CMK (cell line): ENCODE results near the gene DFFB.
"Not testable (repeated sequence)": the region's sequence is repeated elsewhere in the genome, so short reads cannot be mapped to it uniquely, and the experiment has no call there.

Source experiments
- DNase-seq: peaks from one replicate; pipeline ENCODE4 v3.0.0-alpha.2; 2010; ENCODE audit warnings: low read depth

DFFB gene

DNA sequence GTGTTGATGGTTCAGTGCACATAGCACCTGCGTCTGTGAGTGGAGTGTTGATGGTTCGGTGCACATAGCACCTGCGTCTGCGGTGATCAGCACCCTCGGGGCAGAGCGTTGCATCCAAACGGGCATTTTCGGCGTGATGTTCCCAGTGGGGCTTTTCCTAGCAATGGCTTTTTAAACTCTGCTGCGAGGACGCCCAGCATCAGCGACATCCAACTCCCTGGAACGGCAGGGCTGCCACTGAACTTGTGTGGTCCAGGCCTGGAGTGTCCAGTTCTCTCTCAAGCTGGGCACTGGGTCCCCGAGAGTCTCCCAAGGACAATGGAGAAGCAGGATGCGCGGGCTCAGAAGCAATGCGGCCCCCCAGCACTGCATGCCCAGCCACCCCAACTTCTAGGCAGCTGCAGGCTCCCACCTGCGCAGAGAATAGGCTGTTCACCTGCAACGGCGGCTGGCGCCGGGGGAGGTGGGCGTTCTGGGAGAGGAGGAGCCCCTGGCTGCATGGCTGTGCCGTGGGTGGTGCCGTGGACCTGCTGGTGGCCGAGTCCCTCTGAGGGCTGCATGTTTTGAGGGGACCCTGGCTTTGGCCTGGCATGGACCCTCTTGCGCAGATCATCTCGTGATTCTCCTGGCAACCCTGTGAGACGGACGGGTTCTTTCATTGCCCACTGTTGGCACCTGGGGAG, 52.9 kb downstream of the DFFB start:
- no peak for DNase-seq

DNA sequence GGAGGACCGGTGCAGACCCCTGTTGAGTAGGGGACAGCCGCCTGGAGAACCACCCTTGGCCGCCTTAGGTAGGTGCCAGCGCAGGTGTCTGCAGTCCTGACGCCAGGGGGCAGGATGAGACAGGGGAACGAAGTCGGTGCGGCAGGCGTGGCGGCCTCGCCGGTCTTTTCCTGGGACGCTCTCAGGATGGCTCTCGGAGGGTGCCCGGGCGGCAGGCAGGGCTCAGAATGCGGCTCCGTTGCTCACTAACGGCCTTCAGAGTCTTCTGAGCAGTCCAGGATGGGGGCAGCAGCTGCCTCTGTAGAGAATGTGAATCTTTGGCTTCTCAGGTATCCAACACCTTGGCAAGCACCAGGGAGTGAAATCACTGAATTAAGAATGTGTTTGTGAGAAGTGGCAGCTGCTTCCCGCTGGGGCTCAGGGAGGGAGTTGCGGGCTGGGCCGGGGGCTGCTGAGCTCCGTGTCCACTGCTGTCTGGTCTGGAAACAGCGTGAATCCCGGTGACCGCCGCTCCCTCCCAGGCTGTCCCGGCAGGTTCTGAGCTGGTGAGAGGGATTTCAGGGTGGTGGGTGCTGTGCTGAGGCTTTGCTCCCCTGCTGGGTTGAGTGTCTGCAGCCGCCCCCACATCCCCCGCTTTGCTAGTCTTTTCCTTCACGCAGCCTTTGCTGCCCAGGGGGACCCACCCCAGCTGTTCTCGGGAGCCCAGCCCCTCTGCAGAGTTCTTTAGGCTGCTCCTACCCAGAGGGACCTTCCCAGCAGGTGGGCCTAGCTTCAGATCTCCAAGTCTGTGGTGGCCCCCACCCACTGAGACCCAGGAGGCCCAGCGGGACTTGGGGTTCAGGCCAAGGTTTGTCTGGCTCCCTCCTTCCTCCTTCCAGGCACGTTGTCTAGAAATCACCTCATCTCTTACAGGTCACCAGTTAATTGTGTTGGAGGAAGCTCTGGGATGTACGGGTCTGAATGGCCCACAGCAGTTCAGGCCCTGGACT, 53.9 kb downstream of the DFFB start:
- no peak for DNase-seq

DNA sequence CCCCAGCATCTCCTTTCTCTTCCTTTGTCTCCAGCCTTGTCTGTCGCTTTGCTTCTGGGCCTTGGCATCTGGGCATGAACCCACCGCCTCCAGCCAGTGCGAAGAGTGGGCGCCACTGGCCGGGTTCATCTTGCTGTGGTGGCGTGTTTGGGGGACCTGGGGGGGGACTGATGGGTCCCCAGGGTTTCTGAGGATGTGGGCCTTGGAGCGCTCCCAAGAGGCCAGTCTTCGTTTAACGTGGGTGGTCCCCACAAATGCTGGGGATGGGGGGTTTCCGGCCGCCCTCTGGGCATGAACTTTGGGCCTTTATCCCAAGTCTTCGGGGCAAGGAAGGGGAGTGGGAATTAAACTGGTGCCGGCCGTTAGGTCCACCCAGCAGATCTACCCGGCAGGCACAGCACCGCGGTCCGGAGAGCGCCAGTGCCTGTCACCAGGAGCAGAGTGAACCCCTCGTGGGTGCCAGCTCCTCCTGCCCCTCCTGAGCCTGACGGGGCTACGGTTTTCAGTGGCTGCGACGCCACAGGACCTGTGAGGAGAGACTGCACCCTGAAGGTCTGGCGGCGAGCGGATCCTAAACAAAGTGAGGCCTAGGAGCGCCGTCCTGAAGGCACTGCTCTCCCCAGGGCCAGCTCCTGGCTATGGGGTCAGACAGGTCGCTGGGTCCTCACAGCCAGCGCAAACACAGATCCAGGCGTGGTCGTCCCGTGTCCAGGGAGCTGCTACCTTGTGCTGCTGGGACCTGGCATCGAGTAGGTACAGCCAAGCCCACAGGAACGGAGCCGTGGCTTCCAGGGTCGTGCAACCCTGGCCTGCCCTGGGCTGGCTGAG, 54.9 kb downstream of the DFFB start:
- no peak for DNase-seq

DNA sequence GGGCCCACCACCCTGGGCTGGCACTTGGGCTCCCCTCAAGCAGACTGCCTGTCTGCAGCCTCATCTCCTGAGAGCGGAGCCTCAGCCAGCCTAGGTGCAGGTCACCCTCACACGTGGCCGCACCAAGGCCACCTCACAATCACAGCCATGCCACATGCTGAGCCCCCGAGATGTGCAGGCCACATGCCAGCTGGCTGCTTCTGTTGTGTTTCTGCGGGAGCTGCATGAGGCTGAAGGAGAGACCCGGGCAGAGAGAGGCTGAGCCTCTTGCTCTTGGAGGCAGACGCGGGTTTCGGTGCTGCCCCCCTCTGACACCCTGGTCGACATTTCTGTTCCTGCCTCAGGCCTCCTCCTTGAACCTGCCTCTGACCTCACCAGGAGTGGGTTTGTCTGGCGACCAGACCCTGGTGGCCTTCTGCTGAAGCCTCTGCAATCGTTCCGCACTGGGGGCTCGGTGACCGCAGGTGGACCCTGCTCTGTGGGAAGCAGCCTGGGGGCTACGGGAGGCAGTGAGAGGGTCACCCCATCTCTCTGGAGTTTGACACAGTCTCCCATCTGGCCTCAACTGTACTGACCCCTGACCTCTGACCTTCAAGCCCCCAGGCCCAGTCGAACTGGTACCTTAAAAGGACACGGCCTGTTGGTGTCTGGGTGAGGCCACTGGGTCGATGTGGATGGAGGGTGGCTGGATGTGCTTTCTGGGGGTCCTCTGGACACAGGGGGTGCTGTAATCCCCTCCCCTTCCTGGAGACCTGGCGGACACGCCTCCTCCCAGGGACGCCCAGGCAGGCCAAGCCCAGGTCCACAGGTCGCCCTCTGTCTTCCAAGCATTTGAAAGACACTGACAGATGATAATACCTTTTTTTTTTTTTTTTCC, 55.8 kb downstream of the DFFB start:
- DNase-seq: no peak

DNA sequence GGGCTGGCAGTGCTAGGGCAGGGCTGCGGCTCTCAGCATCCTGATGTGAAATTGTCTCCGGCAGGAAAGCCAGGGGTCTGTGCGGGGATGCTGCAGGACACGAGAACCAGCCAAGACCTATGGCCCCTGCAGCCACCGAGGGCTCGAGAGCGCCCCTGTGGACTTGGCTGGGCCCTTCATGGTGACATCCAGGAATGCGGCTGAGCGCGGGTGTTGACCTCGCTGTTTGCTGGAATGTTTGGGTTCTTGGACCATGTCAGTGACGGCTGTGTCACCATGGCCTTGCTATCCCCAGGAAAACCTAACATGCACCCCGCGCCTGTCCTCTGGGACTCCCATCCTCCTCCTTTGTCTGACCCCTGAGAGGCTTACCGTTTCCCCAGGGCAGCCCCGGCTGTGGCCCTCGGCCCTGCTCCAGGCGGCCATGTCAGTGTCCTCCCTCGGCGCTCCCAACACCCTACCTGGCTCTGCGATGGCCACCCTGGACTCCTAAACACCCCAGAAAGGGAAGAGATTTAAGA, 57.1 kb downstream of the DFFB start:
- no peak for DNase-seq

DNA sequence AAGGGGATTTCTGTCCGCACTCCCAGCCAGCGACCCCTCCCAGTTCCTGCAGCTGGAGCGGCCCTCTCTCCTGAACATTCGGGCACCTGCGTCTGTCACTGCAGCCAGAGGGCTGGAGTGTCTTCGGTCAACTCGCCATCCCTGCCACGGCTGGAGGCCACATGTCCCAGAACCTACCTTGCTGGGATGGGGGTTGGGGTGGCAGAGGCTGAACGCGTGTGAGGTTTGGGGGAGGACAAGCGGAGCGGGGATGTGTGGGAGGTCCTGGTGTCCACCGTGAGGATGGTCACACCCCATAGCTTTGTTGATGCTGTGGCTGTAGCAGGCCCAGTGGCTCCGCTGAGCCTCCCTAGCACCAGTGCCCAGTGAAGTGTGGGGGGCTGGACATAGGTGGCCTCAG, 57.6 kb downstream of the DFFB start:
- no peak for DNase-seq

DNA sequence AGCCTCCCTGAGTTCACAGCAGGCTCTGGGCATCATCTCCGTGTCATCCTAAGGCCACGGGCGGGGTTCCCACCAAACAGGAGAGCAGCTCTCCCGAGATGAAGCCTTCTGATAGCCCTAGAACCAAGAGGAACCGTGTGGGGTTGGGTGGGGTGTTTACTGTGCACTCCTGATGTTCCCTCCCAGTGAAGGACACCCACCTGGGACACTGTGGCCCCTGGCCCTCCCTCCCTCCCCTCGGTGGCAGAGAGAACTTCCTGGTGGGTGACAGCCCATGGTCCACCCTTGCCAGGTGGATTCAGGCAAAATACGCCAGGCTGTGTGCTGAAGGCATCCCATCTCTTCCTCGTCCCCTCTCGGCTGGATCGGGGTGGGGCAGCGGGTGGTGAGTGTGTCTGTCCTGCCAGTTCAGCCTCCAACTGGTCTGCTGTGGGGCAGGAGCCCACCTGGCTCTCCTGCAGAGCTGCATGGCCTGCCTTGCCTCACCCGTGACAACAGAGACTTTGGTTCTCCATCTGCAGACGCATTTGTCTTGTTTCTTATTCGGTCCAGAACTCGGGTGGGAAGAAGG, 58.4 kb downstream of the DFFB start:
- DNase-seq: no peak

DNA sequence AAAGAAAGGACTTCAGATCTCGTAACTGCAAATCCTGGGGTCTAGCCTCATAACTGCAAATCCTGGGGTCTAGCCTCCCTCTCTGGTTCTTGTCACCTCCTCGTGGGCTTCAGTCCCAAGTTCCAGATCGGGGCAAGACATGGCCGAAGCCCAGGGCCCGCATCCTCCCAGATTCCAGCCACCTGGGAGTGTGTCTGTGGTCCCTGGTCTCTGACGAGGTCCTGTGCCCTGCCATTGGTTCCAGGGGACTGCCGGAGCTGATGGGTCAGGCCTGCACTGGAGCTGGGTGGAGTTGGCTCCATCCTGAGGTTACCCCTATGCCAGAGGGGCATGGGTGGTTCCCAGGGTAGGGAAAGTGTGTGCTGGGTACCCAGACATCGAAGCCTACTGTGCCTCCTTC, 60.5 kb downstream of the DFFB start:
- DNase-seq: no peak

DNA sequence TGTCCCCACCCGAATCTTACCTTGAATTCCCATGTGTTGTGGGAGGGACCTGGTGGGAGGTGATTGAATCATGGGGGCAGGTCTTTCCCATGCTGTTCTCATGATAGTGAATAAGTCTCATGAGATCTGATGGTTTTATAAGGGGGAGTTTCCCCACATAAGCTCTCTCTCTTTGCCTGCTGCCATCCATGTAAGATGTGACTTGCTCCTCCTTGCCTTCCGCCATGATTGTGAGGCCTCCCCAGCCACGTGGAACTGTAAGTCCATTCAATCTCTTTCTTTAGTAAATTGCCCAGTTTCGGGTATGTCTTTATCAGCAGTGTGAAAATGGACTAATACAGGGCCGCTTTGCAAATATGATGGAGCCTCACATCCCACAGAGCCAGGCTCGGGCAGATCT, 61.1 kb downstream of the DFFB start:
- DNase-seq: not testable (repeated sequence)

DNA sequence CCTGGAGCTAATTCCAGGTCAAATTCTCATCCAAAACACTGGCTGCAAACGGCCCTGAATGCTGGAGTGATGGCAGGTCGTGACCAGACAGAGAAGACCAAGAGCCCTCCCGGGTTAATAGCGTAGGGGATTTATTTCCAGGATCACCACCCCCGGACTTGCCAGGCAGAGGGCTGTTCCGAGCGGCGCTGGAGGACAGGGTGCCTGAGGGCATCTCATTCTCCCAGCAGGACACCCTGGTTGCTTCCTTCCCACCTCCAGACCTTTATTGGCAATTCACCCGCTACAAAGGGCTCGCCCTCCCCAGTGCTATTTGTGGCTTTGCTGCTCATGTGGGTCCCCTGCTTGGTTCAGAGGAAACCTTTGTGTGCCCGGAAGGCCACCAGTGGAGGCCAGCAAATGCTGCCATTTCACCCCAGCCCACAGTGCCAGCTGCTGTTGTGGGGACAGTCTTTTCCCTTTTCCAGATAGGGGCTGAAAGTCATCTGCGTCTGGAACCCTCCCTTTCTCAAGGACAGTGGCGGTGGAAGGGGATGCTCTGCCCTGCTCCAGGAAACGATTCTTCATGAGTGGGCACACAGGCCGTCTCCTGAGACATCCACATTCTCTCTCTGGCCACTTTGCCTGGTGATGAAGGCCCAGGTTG, 61.8 kb downstream of the DFFB start:
- no peak for DNase-seq

DNA sequence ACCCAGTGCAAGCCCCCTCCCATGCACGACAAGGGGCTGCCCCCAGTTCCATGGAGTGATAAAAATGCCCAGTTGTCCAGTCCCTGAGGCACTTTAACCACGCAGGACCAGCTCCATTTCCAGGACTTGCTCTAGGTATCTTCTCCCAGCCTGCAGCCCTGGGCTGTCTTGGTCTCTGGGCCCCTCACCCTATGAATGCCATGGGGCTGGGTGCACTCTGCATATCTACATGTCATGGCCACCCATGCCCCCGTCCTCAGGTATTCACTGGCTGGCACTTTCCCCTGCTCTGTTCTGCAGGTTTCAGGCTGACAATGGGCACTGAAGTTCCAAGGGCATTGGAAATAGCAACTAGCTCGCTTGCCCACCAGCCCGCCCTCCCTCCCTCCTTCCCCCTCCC, 62.4 kb downstream of the DFFB start:
- DNase-seq: no peak

DNA sequence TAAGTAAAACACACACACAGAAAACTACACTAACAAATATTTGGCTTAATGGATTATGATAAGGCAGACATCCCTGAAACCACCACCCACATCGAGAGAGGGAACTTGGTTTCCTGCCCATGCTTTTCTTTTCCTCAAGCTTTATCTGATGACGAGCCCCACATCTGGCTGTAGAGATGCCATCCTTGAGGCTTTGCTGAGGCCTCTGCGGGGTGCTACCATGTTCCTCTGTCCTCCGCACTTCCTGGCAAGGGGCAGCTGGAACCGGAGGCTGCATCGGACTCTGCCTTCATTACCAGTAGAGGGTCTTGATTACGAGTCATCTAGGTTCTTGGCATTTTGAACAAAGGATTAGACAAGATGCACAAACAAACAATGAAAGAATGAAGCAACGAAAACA, 64.5 kb downstream of the DFFB start:
- DNase-seq: peak; percentile 65

DNA sequence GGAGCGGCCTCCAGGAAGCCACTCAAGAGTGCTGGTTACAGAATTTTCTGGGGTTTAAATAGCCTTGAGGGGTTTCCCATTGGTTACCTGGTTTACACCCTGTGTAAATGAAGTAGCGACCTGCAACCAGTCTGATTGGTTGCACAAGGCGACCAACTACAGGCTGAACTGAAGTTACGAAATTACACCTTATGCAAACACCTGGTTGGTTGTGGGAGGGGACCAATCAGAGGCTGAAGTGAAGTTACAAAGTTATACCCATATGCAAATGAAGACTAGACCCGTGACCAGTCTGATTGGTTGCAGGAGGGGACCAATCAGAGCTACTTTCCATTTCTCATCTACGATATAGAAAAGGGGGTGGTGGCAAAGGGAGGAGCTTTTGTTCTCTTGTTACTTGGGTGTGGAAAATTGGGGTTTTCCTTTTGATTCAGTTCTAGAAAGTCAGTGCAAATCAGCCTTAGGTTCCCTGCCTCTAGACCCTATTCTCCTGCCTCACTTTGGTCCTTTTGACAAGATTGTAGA, 65.0 kb downstream of the DFFB start:
- peak; percentile 37 for DNase-seq

DNA sequence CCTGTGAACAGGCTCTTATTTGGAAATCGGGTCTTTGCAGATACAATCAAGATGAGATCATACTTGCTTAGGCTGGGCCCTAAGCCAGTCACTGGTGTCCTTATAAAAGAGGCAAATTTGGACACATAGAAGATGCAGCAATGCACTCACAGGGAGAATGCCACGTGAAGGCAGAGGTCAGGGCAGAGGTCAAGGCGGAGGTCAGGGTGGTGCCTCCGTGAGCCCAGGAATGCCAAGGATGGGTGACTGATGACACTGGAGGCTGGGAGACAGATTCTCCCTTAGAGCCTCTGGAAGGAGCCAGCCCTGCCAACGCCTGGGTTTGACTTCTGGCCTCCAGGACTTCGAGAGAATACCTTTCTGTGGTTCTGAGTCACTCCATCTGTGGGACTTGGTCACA, 65.6 kb downstream of the DFFB start:
- no peak for DNase-seq

DNA sequence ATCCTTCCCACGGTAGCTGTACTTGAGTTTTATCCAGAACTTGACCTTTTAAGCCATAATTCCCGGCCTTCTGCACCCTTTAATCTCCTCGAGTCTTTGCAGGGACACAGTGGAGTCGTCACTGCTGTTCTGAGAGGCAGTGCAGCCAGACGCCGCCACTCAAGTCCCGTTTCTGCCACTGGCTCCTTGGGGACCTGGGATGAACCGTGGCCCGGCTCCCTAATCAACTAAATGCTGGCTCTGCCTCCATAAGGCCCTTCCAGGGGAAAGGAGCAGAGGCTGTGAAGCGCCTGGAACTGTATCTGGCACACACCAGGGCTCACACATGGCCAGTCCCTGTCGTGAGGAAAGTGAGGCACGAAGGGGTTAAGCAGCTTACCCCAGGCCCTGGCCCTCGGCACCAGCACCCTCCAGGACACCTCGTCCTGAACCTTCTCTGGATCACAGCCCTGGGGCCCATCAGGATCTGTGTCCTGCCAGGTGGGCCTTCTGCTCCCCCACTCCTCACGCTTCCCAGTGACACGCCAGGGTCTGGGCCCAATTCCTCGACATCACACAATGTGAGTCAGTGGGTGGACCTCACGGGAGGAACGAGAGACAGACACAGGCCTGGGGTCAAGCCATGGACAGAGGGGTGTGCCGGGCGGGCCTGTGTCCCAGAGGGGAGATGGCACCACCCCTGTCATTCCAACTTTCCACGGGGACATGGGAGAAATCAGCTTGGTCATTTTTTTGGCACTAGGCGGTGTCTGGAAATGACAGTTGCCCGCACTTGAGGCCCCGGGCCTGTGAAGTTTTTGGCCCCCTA, 66.3 kb downstream of the DFFB start:
- DNase-seq: no peak

DNA sequence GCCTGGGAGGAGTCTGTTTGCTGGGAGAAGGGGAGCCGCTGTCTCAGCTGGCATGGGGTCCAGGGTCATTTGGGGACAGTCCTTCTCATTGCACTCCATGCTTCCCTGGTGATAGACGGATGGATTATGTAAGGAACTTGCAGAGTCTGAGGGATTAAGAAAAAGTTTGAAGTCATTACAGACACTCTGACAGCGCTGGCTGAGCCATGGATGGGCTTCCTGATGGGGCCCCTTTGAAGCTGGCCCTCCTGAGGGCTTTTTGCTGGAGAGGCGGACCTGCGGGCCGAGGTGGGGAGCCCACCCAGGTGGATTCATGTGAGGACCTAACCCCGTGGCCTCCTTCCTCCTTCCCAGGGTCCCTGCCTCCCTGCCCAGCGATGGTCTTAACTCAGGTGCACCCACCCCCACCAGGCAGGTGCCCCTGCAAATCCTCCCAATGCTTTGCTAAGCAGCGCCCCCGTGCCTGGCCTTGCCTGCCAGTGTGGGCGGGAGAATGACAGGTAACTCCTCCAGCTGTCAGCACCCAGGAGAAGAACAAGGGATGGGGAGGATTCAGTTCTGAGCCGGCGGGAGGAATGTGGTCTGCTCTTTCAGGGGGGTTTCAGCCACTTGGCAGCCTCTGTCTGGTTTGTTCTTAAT, 67.0 kb downstream of the DFFB start:
- no peak for DNase-seq

DNA sequence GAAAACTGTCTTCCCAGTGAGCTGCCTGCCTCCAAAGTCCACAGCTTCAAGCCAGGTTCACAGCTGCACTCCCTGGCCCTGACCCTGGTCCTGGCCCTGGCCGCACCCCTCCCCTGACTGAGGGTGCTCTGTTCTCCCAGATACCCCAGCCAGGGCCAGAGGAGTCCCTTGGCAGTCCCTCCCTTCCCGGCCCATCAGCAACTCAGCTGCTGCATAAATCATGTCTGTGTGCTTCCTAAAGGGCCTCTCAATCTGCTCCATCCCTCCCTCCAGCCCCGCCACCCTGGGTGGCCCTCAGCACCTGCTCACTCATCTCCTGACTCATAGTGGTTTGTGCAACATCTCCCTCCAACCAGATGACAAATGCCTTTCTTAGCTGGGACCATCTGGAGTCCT, 67.5 kb downstream of the DFFB start:
- no peak for DNase-seq

DNA sequence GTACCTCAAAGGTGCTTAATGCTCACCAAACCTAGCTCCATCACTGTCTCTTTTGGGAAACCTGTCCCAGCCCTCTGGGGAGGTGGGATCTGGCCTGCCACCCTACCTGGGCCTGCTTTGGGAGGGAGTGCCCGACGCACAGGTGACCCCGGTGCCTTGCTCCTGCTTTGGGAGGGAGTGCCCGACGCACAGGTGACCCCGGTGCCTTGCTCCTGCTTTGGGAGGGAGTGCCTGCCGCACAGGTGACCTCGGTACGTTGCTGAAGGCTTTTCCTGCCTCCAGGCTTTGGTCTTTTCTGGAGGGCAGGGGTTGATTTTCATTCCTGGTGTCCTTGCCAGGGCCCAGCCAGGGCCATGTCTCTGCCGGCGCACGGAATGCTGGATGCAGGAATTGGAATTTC, 68.0 kb downstream of the DFFB start:
- no peak for DNase-seq

DNA sequence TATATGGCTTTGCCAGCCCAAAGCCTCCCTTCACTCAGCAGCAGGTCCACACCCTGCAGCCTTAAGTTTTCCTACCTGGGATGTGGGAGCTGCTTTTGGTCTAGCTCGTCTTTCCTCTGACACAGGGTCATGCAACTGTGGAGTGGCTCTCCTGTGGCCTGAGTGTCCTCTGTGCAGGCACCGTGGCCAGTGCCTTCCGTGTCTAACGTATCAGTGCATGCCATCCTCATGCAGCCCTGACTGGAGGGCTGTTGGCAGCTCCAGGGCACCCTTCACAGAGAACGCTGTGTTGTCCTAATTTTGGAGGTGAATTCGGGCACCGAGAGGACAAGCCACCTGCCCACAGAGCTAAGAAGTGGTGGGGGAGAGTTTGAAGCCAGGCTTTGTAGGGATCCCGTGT, 68.5 kb downstream of the DFFB start:
- DNase-seq: no peak
